Endodermal cell (in vitro differentiated cells): ENCODE measurements around the gene DEGS1. TPM values are rescaled to one million over a fixed set of nuclear protein-coding genes. Genes with fewer than 3 reads are reported as not detected.

Source experiments
- DNase-seq: peaks from one replicate; pipeline ENCODE4 v3.0.0-alpha.2; 2017
- H3K27ac ChIP-seq: 2 replicates; pipeline ENCODE4 v1.5.1; 2013; ENCODE audit warnings: mild to moderate bottlenecking, low read depth, low read length, moderate library complexity
- H3K27me3 ChIP-seq: 2 replicates; pipeline ENCODE4 v1.6.1; 2013; ENCODE audit warnings: mild to moderate bottlenecking, low read length, moderate library complexity; ENCODE audit not compliant: insufficient read depth, control insufficient read depth, poor library complexity, severe bottlenecking
- H3K36me3 ChIP-seq: 2 replicates; pipeline ENCODE4 v1.7.0; 2013; ENCODE audit warnings: mild to moderate bottlenecking, low read length, moderate library complexity; ENCODE audit not compliant: control insufficient read depth, insufficient read depth
- H3K4me1 ChIP-seq: one replicate; pipeline ENCODE4 v1.7.0; 2013; ENCODE audit warnings: low read length; ENCODE audit not compliant: control insufficient read depth, insufficient read depth
- H3K4me3 ChIP-seq: 2 replicates; pipeline ENCODE4 v1.5.1; 2013; ENCODE audit warnings: mild to moderate bottlenecking, low read length, moderate library complexity
- H3K9ac ChIP-seq: 2 replicates; pipeline ENCODE4 v1.6.1; 2013; ENCODE audit warnings: mild to moderate bottlenecking, low read length, moderate library complexity; ENCODE audit not compliant: poor library complexity, severe bottlenecking; ENCODE audit errors: extremely low read depth
- H3K9me3 ChIP-seq: 2 replicates; pipeline ENCODE4 v1.6.1; 2013; ENCODE audit warnings: mild to moderate bottlenecking, low read length, moderate library complexity; ENCODE audit not compliant: control insufficient read depth
- H3K27ac Mint-ChIP-seq: 2 replicates; pipeline ENCODE4 v1.8.0; 2020; ENCODE audit warnings: mixed read lengths
- H3K27me3 Mint-ChIP-seq: 2 replicates; pipeline ENCODE4 v1.8.0; 2021; ENCODE audit warnings: mild to moderate bottlenecking, mixed read lengths; ENCODE audit not compliant: insufficient read depth
- H3K36me3 Mint-ChIP-seq: 2 replicates; pipeline ENCODE4 v1.8.0; 2020; ENCODE audit warnings: low read depth, mixed read lengths
- H3K4me1 Mint-ChIP-seq: 2 replicates; pipeline ENCODE4 v1.8.0; 2020; ENCODE audit warnings: mixed read lengths
- H3K4me3 Mint-ChIP-seq: 2 replicates; pipeline ENCODE4 v1.8.0; 2020; ENCODE audit warnings: mild to moderate bottlenecking, moderate library complexity, mixed read lengths
- H3K9me3 Mint-ChIP-seq: 2 replicates; pipeline ENCODE4 v1.8.0; 2020; ENCODE audit warnings: mild to moderate bottlenecking, mixed read lengths
- CTCF ChIP-seq: fragments of 200-600 bp; sonication (generic); conservative IDR thresholded peaks from 2 replicates; pipeline ENCODE4 v1.5.0; 2021; ENCODE audit warnings: antibody characterized with exemption, mild to moderate bottlenecking
- WGBS, 2 experiments: methylation state at CpG; one replicate each; pipeline versions ENCODE4 v1.1.5 to v1.1.7; 2013; ENCODE audit warnings: missing lambda C conversion rate in 2 of 2, mixed read lengths in 1 of 2; ENCODE audit not compliant: insufficient coverage in 1 of 2, insufficient read length in 1 of 2; 5-methylcytosine and 5-hydroxymethylcytosine counted together
- total RNA-seq, 2 donors: library from RNA; stranded (reverse); fragmentation: NEBNext Ultra II Directional in 1 of 2; extraction: Animal tissue kit (Norgen Biotek cat#: 25700) in 1 of 2; gene quantifications; 2 replicates in 1 of 2; 3 replicates in 1 of 2; pipeline ENCODE4 v1.2.1, GENCODE V29; 2021

Gene DEGS1
- total RNA-seq, 2 donors from 2014 or later = 25.0 to 28.9 TPM

GRCh38 chr1:224189561-224189960 lies 6.5 kb downstream of the DEGS1 start:
- peaks cover 44% of the 10 kb centered on the region for H3K36me3 ChIP-seq

DNA sequence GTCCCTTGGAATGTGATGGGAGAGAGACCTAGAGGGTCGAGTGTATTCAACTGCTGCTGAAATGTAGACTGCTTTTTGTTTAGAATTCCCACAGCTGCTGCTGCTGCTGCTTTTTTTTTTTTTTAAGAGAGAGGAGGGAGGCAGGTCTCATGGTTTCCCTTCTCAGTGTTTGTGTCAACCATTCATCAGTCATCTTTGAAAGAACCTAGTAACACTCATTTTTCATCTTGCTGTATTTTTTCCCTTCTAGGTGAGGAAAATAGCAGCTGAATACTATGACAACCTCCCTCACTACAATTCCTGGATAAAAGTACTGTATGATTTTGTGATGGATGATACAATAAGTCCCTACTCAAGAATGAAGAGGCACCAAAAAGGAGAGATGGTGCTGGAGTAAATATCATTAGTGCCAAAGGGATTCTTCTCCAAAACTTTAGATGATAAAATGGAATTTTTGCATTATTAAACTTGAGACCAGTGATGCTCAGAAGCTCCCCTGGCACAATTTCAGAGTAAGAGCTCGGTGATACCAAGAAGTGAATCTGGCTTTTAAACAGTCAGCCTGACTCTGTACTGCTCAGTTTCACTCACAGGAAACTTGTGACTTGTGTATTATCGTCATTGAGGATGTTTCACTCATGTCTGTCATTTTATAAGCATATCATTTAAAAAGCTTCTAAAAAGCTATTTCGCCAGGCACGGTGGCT lies 9.2 kb downstream of the DEGS1 start:
- Histone ChIP-seq H3K36me3 (peaks cover 36% of the 10 kb centered on the region), H3K9ac (no peak overlapping the region), H3K4me1 (no peaks in the 10 kb centered on the region), H3K27me3 (no peaks in the 10 kb centered on the region), H3K9me3 (peaks cover 18% of the 10 kb centered on the region), H3K27ac (no peak overlapping the region), H3K4me3 (no peak overlapping the region)
- WGBS, 2 experiments = 91 to 98% methylated on average over 5 of the region's 5 CpGs
- TF ChIP-seq CTCF = no peak
- H3K27ac Mint-ChIP-seq = no peak overlapping the region
- peaks cover 7% of the 10 kb centered on the region for H3K4me1 Mint-ChIP-seq
- H3K9me3 Mint-ChIP-seq = peaks cover 7% of the 10 kb centered on the region
- H3K27me3 Mint-ChIP-seq = no peaks in the 10 kb centered on the region
- DNase-seq = no peak
- H3K4me3 Mint-ChIP-seq = no peak overlapping the region
- H3K36me3 Mint-ChIP-seq = peaks cover 36% of the 10 kb centered on the region

More at GRCh38 chr1:224189561-224189960, 6.5 kb downstream of the DEGS1 start:
- DNase-seq = no peak
- Mint-ChIP-seq H3K27ac (no peak overlapping the region), H3K4me1 (peaks cover 6% of the 10 kb centered on the region), H3K27me3 (no peaks in the 10 kb centered on the region), H3K4me3 (no peak overlapping the region), H3K9me3 (peaks cover 7% of the 10 kb centered on the region), H3K36me3 (peaks cover 46% of the 10 kb centered on the region)
- no peaks in the 10 kb centered on the region for H3K4me1 ChIP-seq
- TF ChIP-seq CTCF = no peak
- no peak overlapping the region for H3K4me3 ChIP-seq
- no peaks in the 10 kb centered on the region for H3K27me3 ChIP-seq
- 93 to 97% methylated on average over 7 of the region's 7 CpGs for WGBS, 2 experiments
- H3K27ac ChIP-seq = no peak overlapping the region
- H3K9ac ChIP-seq = no peak overlapping the region
- H3K9me3 ChIP-seq = peaks cover 18% of the 10 kb centered on the region

DNA sequence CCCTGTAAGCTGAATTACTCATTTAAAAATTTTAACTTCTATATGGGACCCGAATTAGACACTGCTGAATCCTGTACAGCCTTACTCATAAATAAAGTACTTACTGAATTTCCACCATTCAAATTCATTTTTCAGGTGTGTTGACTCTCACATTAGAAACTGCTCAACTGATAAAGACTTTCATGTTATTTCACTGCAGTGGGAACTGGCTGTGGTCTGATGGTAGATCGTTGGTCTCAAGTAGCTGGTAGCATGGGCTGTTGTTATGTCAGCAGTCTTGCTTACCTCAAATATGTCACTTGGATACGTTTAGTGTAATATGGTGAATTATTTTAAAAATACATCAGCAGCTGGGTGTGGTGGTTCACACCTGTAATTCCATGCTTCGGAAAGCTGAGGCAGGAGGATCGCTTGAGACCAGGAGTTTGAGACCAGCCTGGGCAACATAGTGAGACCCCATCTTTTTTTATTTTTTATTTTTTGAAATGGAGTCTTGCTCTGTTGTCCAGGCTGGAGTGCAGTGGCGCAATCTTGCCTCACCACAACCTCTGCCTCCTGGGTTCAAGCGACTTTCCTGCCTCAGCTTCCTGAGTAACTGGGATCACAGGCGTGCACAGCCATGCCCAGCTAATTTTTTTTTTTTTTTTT lies 10.4 kb downstream of the DEGS1 start:
- Histone ChIP-seq H3K4me3 (no peak overlapping the region), H3K9me3 (peaks cover 7% of the 10 kb centered on the region), H3K36me3 (peaks cover 30% of the 10 kb centered on the region), H3K9ac (no peak overlapping the region), H3K27me3 (no peaks in the 10 kb centered on the region), H3K4me1 (no peaks in the 10 kb centered on the region), H3K27ac (no peak overlapping the region)
- DNase-seq = no peak
- Mint-ChIP-seq H3K4me3 (no peak overlapping the region), H3K4me1 (peaks cover 7% of the 10 kb centered on the region), H3K27me3 (no peaks in the 10 kb centered on the region), H3K9me3 (peaks cover 5% of the 10 kb centered on the region), H3K36me3 (peaks cover 31% of the 10 kb centered on the region), H3K27ac (no peak overlapping the region)
- no peak for TF ChIP-seq CTCF
- 95 to 100% methylated on average over 4 to 7 of the region's 8 CpGs for WGBS, 2 experiments
